Activated naive CD8-positive, alpha-beta T cell treated with anti-CD3 and anti-CD28 coated beads, Interleukin-2, amount 50 U/mL, for 16 hours (primary cell): Measurements from ENCODE around the gene CCR3.

Source experiments
- DNase-seq: peaks from one replicate; pipeline ENCODE4 v3.0.0-alpha.2; 2020; ENCODE audit warnings: low read depth, low spot score

Gene CCR3

DNA sequence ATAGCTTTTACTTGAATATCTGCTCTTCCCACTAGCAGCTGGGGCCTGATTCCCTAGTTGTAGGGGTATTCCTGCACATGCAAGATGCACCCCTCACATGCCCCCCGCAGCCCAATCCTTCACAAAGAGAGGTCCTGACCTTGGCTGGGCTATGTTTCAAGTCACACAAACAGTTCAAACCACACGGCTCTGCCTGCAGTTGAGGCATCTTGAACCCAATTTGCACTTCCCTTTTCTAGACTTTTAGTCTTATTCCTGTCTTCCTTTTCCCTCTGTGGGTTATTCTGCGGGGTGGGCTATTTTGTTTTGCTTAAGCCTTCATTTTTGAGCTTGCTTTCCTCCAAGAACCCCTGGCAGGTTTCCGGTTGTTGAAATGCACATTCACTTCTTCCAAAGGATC, 20.9 kb upstream of the CCR3 start:
- DNase-seq: no peak

DNA sequence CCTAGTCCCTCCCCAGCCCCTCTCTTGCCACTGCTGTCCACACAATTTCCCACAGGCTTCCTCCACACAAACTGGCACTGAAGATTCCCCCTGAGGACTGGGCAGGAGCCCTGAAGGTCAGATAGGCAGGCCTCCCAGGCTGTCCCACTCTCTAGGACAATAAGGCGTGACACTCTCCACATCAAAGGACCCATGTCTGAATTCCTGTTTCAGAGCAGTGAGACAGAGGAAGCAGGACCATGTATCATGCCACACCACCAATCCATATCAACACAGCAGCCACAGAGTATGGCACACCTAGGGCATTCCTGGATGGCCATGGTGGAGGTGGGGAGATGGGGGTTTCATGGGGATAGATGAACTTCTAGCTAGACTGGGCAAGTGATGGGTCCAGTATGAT, 20.3 kb upstream of the CCR3 start:
- DNase-seq: no peak

DNA sequence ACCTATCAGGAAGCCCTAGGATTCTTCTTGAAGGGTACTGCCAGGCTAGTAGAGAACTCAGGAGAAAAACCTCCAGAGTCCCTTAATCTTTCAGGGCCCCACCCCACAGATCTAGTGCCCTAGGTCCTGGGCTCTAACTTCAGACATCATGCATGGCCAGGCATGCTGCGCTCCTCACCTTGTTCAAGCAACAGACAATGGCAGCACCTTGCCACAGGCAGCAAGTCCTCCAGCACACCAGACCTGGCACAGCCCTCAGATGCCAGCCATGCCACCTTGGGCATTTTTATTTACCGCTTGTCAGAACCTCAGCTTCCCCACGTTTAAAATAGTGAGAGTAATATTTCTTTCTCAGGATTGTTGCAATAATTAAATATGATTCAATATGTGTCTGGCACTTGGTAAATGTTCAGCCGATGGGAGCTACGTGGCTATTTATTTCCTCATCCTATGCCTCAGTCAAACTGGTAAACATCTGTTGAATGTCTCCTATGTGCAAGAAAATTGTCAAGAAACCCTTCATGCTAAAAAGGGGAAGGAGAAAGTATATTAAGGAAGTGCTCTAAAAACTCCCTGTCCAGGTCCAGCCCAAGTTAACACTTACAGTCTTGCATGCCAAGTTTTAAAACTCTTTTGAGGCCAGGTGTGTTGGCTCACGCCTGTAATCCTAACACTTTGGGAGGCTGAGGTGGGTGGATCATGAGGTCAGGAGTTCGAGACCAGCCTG, 19.7 kb upstream of the CCR3 start:
- no peak for DNase-seq

DNA sequence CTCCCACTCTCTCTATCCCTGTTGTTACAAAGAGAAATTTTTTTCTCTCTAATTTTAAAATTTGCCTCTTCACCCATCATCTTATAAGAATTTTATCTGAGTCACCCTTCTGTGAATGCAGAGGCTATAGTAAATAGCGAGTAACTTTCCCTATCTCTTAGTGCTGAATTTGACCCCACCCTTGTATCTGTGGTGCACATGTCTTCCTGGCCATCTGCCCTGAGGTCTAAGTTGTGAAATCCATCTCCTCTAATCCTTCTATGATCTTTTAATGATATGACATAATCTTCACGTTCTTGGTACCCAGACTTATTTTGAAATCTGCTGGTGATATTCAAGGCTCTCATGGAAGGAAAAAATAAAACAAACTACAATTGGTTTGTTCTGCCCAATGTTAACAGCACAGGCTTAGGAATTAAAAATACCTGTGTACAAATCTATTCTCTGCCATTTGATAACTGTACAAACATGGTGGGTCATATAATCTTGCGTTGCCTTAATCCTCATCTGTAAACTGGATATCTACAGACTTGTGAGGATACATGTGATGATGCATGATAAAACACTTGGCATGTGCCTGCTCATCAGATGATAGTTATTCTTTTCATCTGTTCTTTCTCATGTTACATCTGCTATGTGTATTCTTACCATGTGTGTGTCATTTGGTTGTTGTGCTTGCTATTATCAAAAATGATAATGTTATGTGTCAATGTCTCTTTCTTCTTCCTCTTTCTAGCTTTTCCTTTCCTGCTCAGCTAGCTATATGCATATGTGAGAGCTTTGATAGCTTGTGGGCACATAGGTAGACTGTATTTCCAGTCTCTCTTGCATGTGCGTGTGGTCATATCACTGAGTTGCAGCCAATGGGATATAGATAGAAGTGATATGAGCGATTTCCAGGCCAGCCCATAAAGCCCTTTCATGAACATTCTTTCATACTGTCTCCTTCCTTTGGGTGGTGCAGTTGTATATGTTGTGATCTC, 13.7 kb upstream of the CCR3 start:
- DNase-seq: no peak

DNA sequence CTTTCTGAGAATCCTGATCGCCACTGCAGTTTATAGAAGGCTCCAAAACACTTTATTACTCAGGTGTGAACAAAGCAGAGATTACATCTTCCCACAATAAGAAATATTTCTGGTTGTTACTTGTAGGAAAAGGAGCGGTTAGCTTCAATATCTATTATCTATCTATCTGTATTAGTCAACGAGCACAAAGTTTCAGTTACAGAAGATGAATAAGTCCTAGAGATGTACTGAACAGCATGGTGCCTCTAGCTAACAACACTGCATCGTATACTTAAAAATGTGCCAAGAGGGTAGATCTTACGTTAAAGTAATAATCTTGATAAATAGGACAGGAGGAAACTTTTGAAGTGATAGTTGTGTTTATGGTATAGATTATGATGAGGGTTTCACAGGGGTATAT, 10.9 kb upstream of the CCR3 start:
- DNase-seq: no peak

DNA sequence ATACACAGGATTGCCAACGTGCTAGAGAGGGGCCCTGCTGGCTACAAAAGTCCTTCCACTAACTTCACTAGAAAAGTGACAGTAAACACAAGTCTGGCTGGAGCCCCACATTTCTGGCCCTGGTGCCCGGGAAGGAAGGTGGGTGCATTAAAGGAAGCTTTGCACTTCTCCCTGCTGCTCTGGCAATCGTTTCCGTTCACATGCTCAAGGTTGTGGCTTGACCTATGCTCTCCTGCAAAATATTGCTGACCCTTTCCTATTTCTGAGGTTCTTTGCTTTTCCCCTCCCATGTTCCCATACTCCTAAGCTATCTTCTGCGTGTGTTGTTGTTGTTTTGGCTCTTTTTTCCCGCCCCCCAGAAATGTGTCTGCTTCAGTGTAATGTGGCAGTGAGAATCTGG, 9.1 kb upstream of the CCR3 start:
- DNase-seq: no peak

DNA sequence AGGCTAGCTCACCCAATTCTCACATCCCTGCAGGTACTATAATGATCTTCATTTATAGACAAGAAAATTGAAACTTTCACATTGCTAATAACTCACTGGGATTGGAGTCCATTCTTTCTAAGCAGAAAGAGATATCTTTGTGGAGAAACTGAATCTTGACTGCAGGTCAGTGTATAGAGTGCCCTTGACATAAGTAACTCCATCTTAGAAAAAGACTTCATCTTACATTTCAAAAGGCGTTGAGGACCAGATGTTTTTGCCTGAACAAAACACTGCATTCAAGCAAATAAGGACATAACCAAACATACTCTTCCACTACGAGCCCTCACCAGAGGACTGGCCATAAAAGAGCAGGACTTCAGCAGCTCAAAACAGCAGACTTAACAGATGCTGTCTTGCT, 6.8 kb upstream of the CCR3 start:
- no peak for DNase-seq

DNA sequence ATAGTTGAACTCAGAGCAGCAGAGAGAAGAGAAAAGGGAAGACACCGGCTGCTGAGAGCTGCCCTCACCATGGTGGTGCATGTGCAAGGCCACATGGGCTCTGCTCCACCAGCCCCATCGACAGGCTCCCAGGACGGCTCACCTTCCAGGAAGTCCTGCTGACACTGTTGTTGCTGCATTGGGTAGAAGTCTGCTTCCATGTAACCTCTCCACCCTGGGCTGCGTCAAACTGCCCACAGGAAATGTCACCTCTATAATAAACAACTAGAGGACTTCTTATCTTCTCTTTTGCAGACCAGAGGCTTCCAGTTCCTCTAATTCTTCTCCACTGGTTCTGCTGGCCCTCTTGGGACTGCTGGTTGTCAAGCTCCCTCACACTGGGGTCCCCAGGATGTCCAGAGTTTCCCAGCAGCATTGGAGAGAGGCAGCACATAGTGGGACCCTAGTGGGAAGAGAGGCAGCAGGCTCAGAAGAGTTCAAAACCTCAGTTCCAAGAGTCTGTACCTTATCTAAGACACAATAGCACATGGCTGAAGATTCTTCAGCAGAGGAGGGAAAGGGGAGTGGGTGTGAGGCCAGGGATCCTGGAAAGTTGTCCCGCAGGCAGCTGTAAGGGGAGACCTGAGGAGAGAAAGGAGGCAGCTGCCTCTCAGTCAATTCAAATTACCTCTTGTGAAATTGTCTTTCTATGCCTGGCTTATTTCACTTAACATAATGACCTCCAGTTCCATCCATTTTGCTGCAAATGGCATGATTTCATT, 5.8 kb upstream of the CCR3 start:
- no peak for DNase-seq

DNA sequence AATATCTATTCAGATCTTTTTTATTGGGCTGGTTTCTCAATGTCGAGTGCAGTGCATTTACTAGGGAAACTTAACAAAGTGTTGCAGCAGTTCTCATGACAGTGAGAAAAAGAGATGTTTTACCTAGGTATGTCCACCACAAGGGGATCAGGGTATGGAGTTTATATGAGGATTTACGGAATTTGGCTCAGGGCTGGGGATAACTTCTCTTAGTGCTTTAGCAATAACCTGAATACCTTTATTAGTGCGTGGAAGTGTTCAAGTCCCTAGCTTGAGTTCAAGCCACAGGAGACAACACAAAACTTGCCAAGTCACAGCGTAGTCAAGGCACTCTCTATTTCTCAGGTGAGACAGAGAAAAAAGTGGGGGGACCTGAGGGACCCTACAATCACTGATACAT, 3.9 kb upstream of the CCR3 start:
- DNase-seq: no peak

DNA sequence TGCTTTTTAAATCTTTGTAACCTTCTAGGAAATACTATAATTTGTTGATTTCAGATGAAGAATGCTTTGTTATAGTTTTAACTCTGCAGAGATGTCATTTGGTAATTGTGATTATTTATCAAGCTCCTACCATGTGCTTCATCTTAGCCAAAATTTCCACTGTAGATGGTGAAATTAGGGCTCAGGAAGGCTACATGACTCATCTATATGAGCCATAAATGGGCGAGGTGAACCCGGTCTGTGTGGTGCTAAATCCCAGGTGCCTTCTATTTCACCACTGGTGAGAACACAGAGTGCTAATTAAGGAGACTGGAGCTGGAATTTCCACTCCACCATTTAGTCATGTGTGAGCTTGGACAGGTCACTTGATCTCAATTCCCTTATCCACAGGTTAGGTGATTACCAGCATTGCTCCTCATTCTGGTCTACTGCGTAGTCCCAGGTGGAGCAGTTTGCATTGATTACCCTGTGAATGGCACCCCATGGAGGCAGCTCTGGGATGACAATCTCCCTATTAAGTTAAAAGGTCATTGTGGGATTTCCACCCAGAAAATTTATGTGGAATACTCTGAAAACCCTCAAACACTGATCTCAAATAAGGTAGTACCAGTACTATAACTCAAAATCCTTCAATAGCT, 2.8 kb upstream of the CCR3 start:
- no peak for DNase-seq

DNA sequence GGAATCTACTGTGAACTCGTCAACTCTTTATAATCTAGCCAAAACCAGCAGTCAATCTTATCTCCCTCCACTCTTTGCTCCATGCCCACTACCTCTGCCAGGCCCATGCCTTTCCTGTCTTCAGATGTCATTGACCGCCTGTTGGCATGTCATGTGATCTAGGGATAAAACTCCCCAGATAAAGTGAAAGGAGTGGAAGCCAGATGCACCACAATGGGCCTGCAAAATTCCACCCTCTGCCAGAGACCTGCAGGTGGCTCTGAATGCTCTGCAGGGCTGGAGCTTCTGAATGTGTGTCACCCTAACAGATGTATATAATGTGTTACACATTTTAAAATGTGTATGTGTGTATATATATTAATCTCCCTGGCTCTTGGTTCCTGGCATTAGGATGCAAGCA, 2.3 kb upstream of the CCR3 start:
- DNase-seq: no peak

DNA sequence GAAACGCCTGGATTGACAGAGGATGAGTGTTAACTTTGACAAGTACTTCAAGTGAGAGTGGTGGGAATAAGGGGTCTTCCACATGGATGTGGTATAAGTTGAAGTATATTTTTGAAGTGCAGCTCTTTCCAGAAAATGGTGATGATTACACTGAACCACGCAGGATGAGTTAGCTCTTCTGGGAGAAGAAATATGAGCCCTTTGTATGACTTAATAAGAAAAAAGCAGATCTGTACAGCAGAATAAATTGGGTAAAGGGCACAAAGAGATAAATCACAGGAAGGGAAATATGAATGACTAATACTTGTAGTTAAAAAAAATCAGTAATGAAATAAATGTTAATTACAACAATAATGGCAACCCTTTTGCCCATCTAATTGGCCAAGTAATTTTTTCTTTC, 1.3 kb downstream of the CCR3 start:
- DNase-seq: no peak

DNA sequence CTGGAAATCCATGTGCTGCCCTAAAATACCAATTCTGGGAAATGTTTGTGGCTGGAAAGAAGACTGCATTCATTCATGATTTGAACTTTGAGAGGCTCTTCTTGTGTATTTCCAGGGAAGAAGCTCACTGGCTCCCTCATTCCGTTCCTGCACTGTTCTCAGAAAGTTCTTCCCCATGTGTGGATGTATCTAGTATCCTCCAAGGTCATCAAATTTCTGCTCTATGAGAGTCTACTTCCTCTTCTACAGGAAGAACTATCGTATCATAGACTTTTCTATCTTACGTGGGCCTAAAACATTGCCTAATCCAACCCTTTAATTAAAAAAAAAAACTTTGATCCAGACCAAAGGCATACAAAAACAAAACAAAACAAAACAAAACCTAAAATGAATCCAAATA, 2.9 kb downstream of the CCR3 start:
- no peak for DNase-seq

DNA sequence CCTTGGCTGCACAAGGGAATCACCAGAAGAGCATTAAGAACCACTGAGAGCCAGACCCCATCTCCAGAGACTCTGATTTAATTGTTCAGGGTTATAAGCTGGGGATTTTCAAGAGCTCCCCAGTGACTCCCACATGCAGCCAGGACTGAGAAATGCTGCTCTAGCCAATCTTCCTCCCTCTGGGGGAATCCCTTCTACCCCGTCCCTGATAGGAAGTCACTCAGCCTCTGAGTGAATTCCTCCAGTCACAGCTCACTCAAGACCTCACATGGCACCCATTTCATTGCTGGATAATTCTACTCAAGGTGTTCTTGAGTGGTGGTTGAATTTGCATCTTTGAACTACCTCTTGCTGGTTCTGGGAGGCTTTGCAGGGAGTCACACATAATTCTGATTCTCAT, 10.7 kb downstream of the CCR3 start:
- DNase-seq: no peak

DNA sequence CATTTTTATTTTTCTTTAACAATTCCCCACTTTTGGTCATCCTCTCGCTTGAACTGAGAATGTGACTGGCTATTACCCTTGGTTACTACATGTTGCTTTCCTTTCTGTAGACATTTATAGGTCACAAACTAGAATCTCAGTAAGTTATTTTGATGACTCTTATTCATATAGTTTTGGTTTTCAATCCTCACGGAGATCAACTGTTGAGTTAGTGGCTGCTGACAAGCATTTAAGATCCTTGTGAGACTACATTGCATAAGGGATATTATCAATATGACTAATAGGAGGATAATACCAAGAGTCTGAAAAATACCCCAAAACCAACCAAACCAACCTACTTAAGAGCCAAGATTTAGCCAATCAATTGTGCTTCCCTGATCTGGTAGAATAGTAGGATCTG, 16.3 kb downstream of the CCR3 start:
- no peak for DNase-seq

DNA sequence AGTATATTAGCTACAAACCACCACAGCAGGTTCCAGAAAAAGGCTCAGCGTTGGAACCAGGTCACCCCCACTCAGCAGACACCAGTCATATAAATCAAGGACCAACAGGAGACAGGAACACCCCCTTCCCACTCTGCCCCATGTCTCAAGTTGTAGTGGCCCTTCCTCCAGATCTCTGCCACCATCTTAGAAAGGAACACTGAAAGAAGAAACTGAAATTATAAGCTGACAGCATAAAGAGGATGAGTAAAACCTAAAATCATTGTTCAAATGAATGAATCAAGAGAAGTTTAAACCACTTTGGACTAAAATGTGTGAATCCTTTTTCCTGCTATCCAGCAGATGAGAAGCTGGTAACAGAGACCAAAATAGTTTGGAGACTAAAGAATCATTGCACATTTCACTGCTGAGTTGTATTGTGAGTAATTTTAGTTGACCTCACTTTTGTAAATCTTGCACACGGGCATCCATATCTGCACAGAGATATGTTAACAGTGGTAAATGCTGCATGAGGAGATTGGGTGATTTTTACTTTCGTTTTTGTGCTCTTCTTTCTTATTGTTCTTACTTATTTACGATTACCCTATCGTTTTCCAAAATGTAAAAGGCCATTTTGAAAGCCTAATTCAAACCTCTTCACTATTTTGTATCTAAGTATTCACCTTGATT, 19.8 kb downstream of the CCR3 start:
- DNase-seq: no peak

DNA sequence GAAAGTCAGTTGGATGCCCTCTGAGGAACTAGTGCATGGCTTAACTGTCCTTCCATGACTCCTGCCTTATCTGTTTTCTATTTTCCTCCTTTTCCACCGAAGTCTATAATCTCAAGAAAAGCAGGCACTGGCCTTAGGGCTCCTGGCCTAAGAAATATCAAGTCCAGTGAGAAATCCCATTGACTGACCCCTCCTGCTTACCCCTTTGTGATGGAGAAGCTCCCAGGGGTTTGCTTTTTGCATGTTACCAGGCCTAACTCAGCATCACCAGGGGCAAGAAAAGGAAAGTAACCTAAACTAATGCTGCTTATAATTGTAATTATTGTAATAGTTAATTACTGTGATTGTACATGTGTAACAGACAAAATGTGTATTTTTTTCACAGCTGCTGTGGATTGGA, 21.7 kb downstream of the CCR3 start:
- no peak for DNase-seq

DNA sequence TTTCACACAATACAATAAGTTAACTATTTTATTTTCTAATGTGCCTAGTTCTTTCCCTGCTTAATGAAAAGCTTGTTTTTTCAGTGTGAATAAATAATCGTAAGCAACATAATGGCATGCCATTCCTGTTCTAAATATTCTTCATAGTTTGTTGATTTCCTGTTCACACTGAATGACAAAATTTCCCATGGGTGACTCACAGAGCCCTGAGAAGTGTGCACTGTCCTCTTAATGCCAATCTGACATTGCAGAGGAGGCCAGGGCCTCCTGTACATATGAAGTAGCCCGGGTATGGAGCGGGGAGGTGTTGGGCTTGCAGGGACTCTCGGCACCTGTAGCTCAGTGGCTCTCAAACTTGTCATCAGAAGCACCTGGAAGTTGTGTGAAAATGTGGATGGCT, 24.3 kb downstream of the CCR3 start:
- DNase-seq: no peak

DNA sequence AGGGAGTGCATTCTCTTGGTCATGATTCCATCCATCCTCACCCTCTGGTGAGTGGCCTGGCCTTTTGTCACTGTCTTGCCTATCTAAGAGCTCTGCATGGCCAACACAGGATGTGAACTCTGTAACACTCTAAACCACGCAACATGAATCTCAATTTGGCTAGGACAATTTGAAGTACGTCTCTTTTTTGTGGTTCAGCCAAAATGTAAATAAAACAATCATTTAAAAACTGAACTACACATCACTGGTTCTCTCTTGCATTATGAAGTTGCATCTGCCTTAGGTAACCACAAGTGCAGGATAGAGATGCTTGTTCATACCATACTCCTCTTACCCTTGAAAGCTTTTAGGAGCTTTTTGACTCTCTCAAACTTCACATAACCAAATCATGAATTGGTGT, 27.3 kb downstream of the CCR3 start:
- DNase-seq: no peak

DNA sequence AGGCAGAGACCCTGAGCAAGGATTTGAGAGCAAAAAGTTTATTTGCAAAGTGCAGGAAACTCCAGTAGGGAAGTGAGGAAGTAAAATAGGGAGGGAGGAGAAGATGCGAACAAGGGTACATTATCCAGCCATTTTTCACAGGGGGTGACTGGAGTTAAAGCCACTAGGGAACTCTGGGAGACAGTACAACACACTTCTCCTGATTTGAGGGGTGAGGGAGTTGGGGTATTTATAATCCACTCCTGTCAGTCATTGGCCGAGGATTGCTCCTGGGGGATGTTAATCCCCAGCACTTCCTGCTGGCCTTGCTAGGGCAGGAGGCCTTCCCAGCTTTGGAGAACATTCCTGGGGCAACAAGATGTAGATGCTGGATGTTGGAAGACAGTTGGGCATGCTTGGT, 28.2 kb downstream of the CCR3 start:
- no peak for DNase-seq

DNA sequence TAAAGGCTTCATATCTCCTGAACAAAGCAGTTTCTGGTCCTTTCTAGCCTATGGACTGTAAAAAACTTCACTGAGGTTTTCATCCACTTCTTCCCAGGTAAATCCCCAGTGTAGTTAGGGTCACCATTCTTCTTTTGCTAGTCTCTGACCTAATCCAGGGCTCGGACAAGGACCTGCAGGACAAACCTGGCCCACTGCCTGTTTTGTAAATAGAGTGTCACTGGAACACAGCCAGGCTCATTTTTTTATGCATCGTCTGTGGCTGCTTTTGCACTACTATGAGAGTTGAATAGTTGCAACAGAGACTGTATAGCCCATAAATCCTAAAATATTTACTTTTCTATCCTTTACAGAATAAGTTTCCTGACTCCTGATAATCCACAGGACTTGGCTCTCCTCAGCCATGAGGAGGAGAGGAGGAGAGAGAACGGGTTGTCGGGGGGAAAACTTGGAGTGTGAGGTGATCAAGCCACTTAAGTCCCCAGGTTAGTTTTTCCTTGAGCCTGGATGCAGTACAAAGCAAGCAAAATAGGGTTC, 29.0 kb downstream of the CCR3 start:
- no peak for DNase-seq
